Measurements from ENCODE around the gene COL16A1. TPM values are rescaled to one million over a fixed set of nuclear protein-coding genes. Genes with fewer than 3 reads are reported as not detected.

COL16A1 gene
- total and polyA plus RNA-seq, 2 of the 13 experiments (the other 11 are each of a cell fraction or from before 2014, with no cell fraction given), result 4.3 to 12.2 TPM

DNA sequence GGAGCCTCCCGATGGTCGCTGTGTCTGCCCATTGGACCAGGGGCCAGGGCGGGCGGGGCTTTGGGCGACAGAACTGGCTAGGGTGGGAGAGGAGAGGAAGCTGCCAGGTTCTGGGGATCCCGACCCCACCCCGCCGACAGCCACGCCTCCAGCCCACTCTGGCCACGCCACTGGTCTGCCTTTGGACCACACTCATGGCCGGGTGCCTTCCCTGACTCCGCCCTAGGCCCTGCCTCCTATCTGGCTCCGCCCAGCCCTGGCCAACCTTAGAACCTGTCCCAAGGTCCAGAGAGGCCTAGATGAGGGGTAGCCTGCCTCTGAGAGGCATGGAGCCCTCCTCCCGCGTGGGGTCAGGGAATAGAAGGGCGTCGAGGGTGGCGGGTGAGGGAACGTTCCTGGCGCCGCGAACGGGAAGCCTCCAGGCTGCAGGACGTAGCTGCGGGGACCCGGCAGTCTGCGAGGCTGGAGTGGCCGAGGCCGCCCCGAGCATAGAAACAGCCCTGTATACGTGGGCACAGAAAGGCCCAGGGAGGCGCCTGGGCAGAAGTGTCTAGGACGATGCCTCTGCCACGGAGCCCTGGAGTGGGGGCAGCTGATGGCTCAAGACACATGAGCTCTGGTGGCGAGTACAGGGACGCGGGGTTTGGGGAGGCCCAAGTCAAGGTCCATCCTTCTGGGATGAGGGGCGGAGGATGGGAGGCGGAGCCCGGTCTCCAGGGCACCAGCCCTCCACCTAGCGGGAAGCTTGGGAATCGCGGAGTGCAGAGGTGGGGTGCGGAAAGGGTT, 11.5 kb upstream of the COL16A1 start (continued):
- TF ChIP-seq MEF2D (CRISPR knock-in tag; IDR thresholded peaks at IDR 0.05), result peak; percentile 66; the same call in 1 of the 2 replicates
- TF ChIP-seq AGO1 (IDR thresholded peaks at IDR 0.05; ENCODE audit: low read depth, low read length, poor library complexity, severe bottlenecking), result no peak
- TF ChIP-seq ZNF251 (CRISPR knock-in tag; IDR thresholded peaks at IDR 0.05), result no peak
- TF ChIP-seq, protein P1, sequence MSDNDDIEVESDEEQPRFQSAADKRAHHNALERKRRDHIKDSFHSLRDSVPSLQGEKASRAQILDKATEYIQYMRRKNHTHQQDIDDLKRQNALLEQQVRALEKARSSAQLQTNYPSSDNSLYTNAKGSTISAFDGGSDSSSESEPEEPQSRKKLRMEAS (IDR thresholded peaks at IDR 0.05), result peak; percentile 86
- TF ChIP-seq TCF12 (IDR thresholded peaks at IDR 0.05), result no peak
- TF ChIP-seq TCF12 (CRISPR knock-in tag; IDR thresholded peaks at IDR 0.05), result no peak
- no peak; the same call in 1 of the 2 replicates for TF ChIP-seq ELF1 (CRISPR knock-in tag; IDR thresholded peaks at IDR 0.05)
- TF ChIP-seq, protein P2, sequence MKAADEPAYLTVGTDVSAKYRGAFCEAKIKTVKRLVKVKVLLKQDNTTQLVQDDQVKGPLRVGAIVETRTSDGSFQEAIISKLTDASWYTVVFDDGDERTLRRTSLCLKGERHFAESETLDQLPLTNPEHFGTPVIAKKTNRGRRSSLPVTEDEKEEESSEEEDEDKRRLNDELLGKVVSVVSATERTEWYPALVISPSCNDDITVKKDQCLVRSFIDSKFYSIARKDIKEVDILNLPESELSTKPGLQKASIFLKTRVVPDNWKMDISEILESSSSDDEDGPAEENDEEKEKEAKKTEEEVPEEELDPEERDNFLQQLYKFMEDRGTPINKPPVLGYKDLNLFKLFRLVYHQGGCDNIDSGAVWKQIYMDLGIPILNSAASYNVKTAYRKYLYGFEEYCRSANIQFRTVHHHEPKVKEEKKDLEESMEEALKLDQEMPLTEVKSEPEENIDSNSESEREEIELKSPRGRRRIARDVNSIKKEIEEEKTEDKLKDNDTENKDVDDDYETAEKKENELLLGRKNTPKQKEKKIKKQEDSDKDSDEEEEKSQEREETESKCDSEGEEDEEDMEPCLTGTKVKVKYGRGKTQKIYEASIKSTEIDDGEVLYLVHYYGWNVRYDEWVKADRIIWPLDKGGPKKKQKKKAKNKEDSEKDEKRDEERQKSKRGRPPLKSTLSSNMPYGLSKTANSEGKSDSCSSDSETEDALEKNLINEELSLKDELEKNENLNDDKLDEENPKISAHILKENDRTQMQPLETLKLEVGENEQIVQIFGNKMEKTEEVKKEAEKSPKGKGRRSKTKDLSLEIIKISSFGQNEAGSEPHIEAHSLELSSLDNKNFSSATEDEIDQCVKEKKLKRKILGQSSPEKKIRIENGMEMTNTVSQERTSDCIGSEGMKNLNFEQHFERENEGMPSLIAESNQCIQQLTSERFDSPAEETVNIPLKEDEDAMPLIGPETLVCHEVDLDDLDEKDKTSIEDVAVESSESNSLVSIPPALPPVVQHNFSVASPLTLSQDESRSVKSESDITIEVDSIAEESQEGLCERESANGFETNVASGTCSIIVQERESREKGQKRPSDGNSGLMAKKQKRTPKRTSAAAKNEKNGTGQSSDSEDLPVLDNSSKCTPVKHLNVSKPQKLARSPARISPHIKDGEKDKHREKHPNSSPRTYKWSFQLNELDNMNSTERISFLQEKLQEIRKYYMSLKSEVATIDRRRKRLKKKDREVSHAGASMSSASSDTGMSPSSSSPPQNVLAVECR (CRISPR knock-in tag; IDR thresholded peaks at IDR 0.05; ENCODE audit: borderline replicate concordance), result peak; percentile 78; the same call in 1 of the 2 replicates
- TF ChIP-seq ZNF350 (CRISPR knock-in tag; IDR thresholded peaks at IDR 0.05; ENCODE audit: borderline replicate concordance, low read depth), result peak; percentile 78; the same call in 1 of the 2 replicates
- peak; percentile 80 for TF ChIP-seq ZNF781 (CRISPR knock-in tag; IDR thresholded peaks at IDR 0.05; ENCODE audit: borderline replicate concordance, not compliant biosample characterization)
- no peak; the same call in 1 of the 2 replicates for TF ChIP-seq GATAD1 (CRISPR knock-in tag; IDR thresholded peaks at IDR 0.05)
- peak; percentile 85 for TF ChIP-seq SAP130 (CRISPR knock-in tag; IDR thresholded peaks at IDR 0.05; ENCODE audit: low read depth)
- TF ChIP-seq, protein P3, sequence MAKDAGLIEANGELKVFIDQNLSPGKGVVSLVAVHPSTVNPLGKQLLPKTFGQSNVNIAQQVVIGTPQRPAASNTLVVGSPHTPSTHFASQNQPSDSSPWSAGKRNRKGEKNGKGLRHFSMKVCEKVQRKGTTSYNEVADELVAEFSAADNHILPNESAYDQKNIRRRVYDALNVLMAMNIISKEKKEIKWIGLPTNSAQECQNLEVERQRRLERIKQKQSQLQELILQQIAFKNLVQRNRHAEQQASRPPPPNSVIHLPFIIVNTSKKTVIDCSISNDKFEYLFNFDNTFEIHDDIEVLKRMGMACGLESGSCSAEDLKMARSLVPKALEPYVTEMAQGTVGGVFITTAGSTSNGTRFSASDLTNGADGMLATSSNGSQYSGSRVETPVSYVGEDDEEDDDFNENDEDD (CRISPR knock-in tag; IDR thresholded peaks at IDR 0.05; ENCODE audit: borderline replicate concordance), result peak; percentile 71
- TF ChIP-seq, protein P4, sequence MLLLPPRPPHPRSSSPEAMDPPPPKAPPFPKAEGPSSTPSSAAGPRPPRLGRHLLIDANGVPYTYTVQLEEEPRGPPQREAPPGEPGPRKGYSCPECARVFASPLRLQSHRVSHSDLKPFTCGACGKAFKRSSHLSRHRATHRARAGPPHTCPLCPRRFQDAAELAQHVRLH (CRISPR knock-in tag; IDR thresholded peaks at IDR 0.05; ENCODE audit: borderline replicate concordance, low read depth), result peak; percentile 70; the same call in 1 of the 2 replicates
- TF ChIP-seq ERF (CRISPR knock-in tag; IDR thresholded peaks at IDR 0.05), result peak; percentile 84
- TF ChIP-seq ZNF224 (CRISPR knock-in tag; IDR thresholded peaks at IDR 0.05), result no peak
- TF ChIP-seq ZNF879 (CRISPR knock-in tag; IDR thresholded peaks at IDR 0.05), result no peak
- 0 out of 2 replicates have a peak, but pooled peaks have one; percentile 10 for TF ChIP-seq TBX3 (IDR thresholded peaks at IDR 0.05; ENCODE audit: borderline replicate concordance)
- TF ChIP-seq SOX13 (IDR thresholded peaks at IDR 0.05), result no peak
- TF ChIP-seq SOX13 (CRISPR knock-in tag; conservative IDR thresholded peaks at IDR 0.05 in 1 of 2, IDR thresholded peaks at IDR 0.05 in 1 of 2), result no peak
- no peak for TF ChIP-seq HMGA1 (CRISPR knock-in tag; conservative IDR thresholded peaks at IDR 0.05)
- no peak for TF ChIP-seq CENPT (CRISPR knock-in tag; IDR thresholded peaks at IDR 0.05; ENCODE audit: low read depth)
- peak; percentile 90; the same call in 1 of the 2 replicates for TF ChIP-seq KLF12 (CRISPR knock-in tag; IDR thresholded peaks at IDR 0.05; ENCODE audit: borderline replicate concordance)
- TF ChIP-seq DNMT3B (CRISPR knock-in tag; conservative IDR thresholded peaks at IDR 0.05), result no peak
- no peak for TF ChIP-seq SSRP1 (CRISPR knock-in tag; IDR thresholded peaks at IDR 0.05)
- no peak for TF ChIP-seq TBP (CRISPR knock-in tag; IDR thresholded peaks at IDR 0.05)
